Measurements from ENCODE around the gene STK11IP. TPM values are rescaled to one million over a fixed set of nuclear protein-coding genes. Genes with fewer than 3 reads are reported as not detected.
A peak's percentile ranks its signal among the peaks of the same experiment; 100 is the strongest.

Gene STK11IP
- total RNA-seq, 2 experiments from 2014 or later = 23.9 to 27.2 TPM

DNA sequence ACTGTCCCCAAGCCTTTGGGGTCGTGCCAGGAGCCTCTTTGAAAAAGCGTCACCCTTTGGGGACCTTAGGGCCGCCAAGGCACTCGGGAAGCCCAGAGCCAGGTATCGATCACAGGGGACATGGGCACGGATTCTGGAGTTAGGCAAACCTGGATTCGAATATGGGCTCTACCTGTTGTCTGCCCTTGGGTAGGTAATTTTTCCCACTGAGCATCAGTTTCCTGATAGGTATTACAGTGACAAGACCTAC, 44.6 kb upstream of the STK11IP start:
- CTCF ChIA-PET = interaction anchor here (1.0 to 3.1 kb wide), 2 partner anchors 11 to 164 kb away, joined by 3 to 9 read pairs; no protein-coding TSS in a partner anchor
- peaks cover 58% of the 10 kb centered on the region for H3K27me3 Mint-ChIP-seq
- H3K36me3 ChIP-seq (ENCODE audit: insufficient read depth, low read length) = no peaks in the 10 kb centered on the region
- H3K4me3 Mint-ChIP-seq = peak overlapping the region; percentile 86
- peaks cover 33 to 50% of the 10 kb centered on the region in 2 experiments for H3K27me3 ChIP-seq (ENCODE audit: control insufficient read depth in 1 of 2, insufficient read depth in 2 of 2, low read length in 2 of 2)
- no peak overlapping the region for H3K27ac Mint-ChIP-seq
- POLR2A ChIA-PET = interaction anchor here (0.9 to 2.0 kb wide), 2 partner anchors 10 to 23 kb away, joined by 4 to 17 read pairs; partner anchors contain the start of genes CHPF and TMEM198
- H3K9me3 Mint-ChIP-seq = no peaks in the 10 kb centered on the region
- no peaks in the 10 kb centered on the region for H3K36me3 Mint-ChIP-seq (ENCODE audit: low read depth)
- DNase-seq (no peak), ATAC-seq (ENCODE audit: poor library complexity) (no peak)
- H3K27ac ChIP-seq (ENCODE audit: low read depth in 1 of 2, low read length in 2 of 2) = no peak overlapping the region
- H3K4me3 ChIP-seq (ENCODE audit: low read length) = peak overlapping the region; percentile 46
- TF ChIP-seq, protein P1, sequence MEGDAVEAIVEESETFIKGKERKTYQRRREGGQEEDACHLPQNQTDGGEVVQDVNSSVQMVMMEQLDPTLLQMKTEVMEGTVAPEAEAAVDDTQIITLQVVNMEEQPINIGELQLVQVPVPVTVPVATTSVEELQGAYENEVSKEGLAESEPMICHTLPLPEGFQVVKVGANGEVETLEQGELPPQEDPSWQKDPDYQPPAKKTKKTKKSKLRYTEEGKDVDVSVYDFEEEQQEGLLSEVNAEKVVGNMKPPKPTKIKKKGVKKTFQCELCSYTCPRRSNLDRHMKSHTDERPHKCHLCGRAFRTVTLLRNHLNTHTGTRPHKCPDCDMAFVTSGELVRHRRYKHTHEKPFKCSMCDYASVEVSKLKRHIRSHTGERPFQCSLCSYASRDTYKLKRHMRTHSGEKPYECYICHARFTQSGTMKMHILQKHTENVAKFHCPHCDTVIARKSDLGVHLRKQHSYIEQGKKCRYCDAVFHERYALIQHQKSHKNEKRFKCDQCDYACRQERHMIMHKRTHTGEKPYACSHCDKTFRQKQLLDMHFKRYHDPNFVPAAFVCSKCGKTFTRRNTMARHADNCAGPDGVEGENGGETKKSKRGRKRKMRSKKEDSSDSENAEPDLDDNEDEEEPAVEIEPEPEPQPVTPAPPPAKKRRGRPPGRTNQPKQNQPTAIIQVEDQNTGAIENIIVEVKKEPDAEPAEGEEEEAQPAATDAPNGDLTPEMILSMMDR (IDR thresholded peaks at IDR 0.05) = no peak
- peaks cover 17% of the 10 kb centered on the region for H3K4me1 Mint-ChIP-seq (ENCODE audit: low read depth)
- H3K9me3 ChIP-seq (ENCODE audit: control insufficient read depth in 1 of 2, insufficient read depth in 1 of 2, low read length in 2 of 2) = peaks cover 0 to 31% of the 10 kb centered on the region in 2 experiments
- intact Hi-C loops (cut with DNase I, micrococcal nuclease) = no loop called here
- peaks cover 24% of the 10 kb centered on the region for H3K4me1 ChIP-seq (ENCODE audit: insufficient read depth, low read length)

DNA sequence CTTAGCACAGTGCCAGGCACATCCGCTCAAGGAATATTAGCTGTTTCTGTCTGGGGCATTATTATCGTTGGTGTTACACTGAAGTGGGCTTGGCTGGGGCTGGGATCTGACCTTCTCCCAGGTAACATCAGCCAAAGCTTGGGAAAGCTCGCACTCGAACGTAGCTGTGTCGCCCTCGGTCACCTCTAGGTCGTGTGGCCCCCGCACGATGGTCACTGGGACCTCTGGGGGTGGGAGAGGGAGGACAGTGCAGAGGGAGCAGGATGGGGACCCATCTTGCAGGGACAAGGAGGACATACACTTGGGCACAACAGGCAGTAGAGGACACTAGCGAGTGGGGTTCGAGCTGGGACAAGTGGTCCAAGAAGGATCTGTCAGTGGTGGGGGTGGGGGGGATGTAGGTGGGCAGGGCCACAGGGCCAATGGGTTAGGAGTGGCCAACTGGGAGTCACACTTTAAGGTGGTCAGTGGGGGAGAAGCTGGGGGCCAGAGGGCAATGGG, 44.1 kb upstream of the STK11IP start:
- H3K27me3 ChIP-seq (ENCODE audit: control insufficient read depth in 1 of 2, insufficient read depth in 2 of 2, low read length in 2 of 2) = peaks cover 33 to 50% of the 10 kb centered on the region in 2 experiments
- ChIA-PET CTCF (interaction anchor here (3.1 kb wide), 1 partner anchor 11 kb away, joined by 9 read pairs; no protein-coding TSS in a partner anchor), POLR2A (no interaction called here)
- no peaks in the 10 kb centered on the region for H3K36me3 Mint-ChIP-seq (ENCODE audit: low read depth)
- no peak overlapping the region for H3K27ac ChIP-seq (ENCODE audit: low read depth in 1 of 2, low read length in 2 of 2)
- TF ChIP-seq, protein P1 (IDR thresholded peaks at IDR 0.05) = no peak
- peaks cover 24% of the 10 kb centered on the region for H3K4me1 ChIP-seq (ENCODE audit: insufficient read depth, low read length)
- H3K4me1 Mint-ChIP-seq (ENCODE audit: low read depth) = peaks cover 17% of the 10 kb centered on the region
- peak in 1 of 14 experiments; percentile 28 for DNase-seq
- peaks cover 53% of the 10 kb centered on the region for H3K27me3 Mint-ChIP-seq
- ATAC-seq (ENCODE audit: poor library complexity) = no peak
- no peak overlapping the region for H3K4me3 ChIP-seq (ENCODE audit: low read length)
- H3K9me3 ChIP-seq (ENCODE audit: control insufficient read depth in 1 of 2, insufficient read depth in 1 of 2, low read length in 2 of 2) = peaks cover 0 to 31% of the 10 kb centered on the region in 2 experiments
- H3K27ac Mint-ChIP-seq = no peak overlapping the region
- no peaks in the 10 kb centered on the region for H3K36me3 ChIP-seq (ENCODE audit: insufficient read depth, low read length)
- peak overlapping the region; percentile 86 for H3K4me3 Mint-ChIP-seq
- intact Hi-C loops (cut with DNase I, micrococcal nuclease) = no loop called here
- no peaks in the 10 kb centered on the region for H3K9me3 Mint-ChIP-seq

DNA sequence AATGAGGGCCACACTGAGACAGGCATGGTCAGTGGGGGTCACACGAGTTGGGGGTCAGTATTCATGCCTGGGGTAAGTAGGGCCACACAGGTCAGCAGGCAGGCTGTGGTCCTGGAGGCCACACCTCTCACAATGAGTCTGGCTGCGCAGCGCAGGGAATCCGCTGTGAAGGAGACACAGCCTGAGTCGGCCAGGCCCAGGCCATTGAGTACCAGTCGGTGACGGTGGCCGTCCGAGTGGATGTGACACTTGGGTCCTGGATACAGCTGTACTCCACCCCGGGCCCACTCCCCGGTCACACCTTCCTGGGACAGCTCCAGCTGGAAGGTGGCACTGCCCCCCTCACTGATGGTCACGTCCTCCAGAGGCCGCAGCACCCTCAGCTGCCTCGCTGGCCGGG, 43.3 kb upstream of the STK11IP start:
- H3K27ac ChIP-seq (ENCODE audit: low read depth in 1 of 2, low read length in 2 of 2) = no peak overlapping the region
- DNase-seq (peak in 1 of 14 experiments; percentile 22), ATAC-seq (ENCODE audit: poor library complexity) (no peak)
- Mint-ChIP-seq H3K4me1 (ENCODE audit: low read depth) (peaks cover 17% of the 10 kb centered on the region), H3K4me3 (peak overlapping the region; percentile 51), H3K36me3 (ENCODE audit: low read depth) (no peaks in the 10 kb centered on the region), H3K27ac (no peak overlapping the region), H3K9me3 (no peaks in the 10 kb centered on the region), H3K27me3 (peaks cover 51% of the 10 kb centered on the region)
- intact Hi-C loops (cut with DNase I, micrococcal nuclease) = no loop called here
- H3K36me3 ChIP-seq (ENCODE audit: insufficient read depth, low read length) = no peaks in the 10 kb centered on the region
- H3K27me3 ChIP-seq (ENCODE audit: control insufficient read depth in 1 of 2, insufficient read depth in 2 of 2, low read length in 2 of 2) = peaks cover 35 to 53% of the 10 kb centered on the region in 2 experiments
- H3K9me3 ChIP-seq (ENCODE audit: control insufficient read depth in 1 of 2, insufficient read depth in 1 of 2, low read length in 2 of 2) = peaks cover 0 to 31% of the 10 kb centered on the region in 2 experiments
- H3K4me3 ChIP-seq (ENCODE audit: low read length) = no peak overlapping the region
- ChIA-PET CTCF (no interaction called here), POLR2A (no interaction called here)
- H3K4me1 ChIP-seq (ENCODE audit: insufficient read depth, low read length) = peaks cover 24% of the 10 kb centered on the region
- TF ChIP-seq, protein P1 (IDR thresholded peaks at IDR 0.05) = no peak
